ENCODE measurements around the gene ZGPAT.
"Not testable (repeated sequence)": the region's sequence is repeated elsewhere in the genome, so short reads cannot be mapped to it uniquely, and the experiment has no call there.

- TF ChIP-seq CTCF (conservative IDR thresholded peaks at IDR 0.05; ENCODE audit: low read depth, low read length); EZH2 (IDR thresholded peaks at IDR 0.05; ENCODE audit: borderline replicate concordance, low read depth, low read length, poor library complexity, severe bottlenecking): not testable (repeated sequence)
Observed at GRCh38 chr20:63776875-63777274, 69.0 kb downstream of the ZGPAT start.
